ENCODE data around the gene RNU6-8.

The RNU6-8 gene

DNA sequence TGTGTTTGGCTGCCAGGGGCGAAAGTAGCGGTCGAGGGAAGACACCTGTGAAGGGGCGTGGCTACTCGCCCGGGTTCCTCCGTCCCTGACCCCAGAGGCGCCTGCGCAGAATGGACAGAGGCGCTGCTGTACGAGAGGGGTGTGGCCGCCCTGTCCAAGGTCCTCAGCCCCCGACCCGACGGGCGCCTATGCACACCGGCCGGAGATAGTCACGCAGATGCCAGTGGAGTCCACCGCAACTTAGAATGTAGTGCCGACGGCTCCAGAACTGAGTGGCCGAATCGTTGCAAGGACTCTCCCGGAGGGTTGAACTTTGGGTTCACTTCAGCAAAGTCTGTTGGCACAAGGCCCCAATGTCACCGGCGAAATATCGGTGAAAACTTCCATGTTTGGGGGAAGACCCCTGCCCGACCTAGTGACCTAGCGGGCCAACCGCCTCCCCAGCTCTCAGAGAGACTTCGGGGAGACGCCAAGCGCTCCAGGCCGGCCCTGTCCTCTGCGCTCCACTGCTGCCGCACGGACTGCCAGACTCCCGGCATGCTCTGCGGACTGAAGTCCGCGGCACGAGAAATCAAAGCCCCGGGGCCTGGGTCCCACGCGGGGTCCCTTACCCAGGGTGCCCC is 1.8 kb downstream of the RNU6-8 start (continued):
- TF ChIP-seq, protein P1, sequence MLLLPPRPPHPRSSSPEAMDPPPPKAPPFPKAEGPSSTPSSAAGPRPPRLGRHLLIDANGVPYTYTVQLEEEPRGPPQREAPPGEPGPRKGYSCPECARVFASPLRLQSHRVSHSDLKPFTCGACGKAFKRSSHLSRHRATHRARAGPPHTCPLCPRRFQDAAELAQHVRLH (tag by site-specific recombination; IDR thresholded peaks at IDR 0.05), result no peak

DNA sequence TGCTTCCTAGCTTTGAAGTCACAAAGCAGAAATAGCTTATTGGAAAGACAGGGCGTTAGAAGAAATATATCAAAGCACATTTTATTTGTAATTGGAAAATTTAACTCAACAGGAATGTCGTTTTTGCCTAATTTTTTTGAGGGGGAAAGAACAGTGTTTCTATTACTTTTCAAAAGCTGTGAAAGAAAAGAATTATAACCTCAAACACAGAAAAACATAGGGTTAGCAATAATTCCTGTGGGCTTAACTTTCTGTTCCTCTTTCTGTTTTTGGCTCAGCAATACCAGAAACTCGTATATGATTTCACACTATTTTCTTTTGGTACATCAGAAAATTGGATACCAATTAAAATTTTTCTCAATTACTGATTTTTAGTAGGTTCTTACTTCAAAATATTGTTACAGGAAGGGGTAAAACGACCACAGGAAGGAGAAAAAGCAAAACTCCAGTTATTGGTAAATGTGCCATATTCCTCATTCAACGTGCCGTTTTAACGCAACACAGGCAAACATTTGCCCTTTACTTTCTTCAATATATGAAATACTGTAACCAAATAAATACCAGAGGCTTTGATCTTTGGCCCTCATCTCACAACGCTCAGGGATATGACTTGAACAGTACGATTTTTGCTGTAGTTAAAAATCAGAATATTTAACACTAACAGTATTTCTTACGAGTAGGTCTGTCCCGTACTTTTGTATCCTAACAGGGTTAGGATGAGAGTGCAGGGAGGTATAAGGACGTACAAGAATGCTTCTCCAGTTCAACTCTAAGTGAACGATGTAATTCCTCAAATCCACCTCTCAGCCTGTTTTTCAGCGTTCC is 2.5 kb downstream of the RNU6-8 start:
- CTCF ChIA-PET, result no interaction called here

DNA sequence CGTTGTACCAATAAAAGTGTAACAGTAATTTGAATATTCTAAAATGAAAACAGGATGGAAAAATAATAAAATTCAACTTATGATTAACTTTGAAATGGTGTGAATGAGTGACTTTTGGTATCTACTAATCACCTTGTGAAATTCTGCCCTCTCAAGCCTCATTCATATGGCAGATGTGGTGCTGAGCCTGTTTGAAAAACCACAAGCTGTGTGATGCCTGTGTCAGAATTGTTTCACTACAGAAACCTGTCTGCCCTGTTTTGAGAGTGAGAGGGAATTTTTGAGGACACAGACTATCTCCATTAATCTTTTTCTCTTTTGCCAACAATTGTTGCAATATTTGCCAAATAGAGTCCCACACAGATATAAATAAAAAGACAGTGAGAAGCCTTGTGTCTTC is 5.2 kb downstream of the RNU6-8 start:
- no peak overlapping the region for H3K4me3 ChIP-seq (ENCODE audit: low read depth, low read length)
- H3K36me3 ChIP-seq (ENCODE audit: control insufficient read depth in 2 of 2, insufficient read depth in 1 of 2, low read length in 2 of 2), result no peaks in the 10 kb centered on the region
- H3K4me1 ChIP-seq (ENCODE audit: control insufficient read depth, insufficient read depth, low read length), result peaks cover 8% of the 10 kb centered on the region; the same call in 1 of the 2 replicates
- H3K9me3 ChIP-seq (ENCODE audit: control insufficient read depth, insufficient read depth, low read depth, low read length), result no peaks in the 10 kb centered on the region
- TF ChIP-seq BCL11B (tag by site-specific recombination; IDR thresholded peaks at IDR 0.05; ENCODE audit: low read depth), result no peak
- TF ChIP-seq GFI1B (tag by site-specific recombination; IDR thresholded peaks at IDR 0.05), result no peak
- TF ChIP-seq SP7 (tag by site-specific recombination; IDR thresholded peaks at IDR 0.05), result no peak
- TF ChIP-seq, protein P2, sequence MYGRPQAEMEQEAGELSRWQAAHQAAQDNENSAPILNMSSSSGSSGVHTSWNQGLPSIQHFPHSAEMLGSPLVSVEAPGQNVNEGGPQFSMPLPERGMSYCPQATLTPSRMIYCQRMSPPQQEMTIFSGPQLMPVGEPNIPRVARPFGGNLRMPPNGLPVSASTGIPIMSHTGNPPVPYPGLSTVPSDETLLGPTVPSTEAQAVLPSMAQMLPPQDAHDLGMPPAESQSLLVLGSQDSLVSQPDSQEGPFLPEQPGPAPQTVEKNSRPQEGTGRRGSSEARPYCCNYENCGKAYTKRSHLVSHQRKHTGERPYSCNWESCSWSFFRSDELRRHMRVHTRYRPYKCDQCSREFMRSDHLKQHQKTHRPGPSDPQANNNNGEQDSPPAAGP (tag by site-specific recombination; IDR thresholded peaks at IDR 0.05), result no peak
- TF ChIP-seq ZNF37A (tag by site-specific recombination; IDR thresholded peaks at IDR 0.05), result no peak
- ChIA-PET POLR2A (interaction anchor here (1.6 kb wide), 1 partner anchor 121 kb away, joined by 3 read pairs; the partner anchor contains the start of gene ARHGAP5), CTCF (no interaction called here)
- no peak overlapping the region for H3K27ac ChIP-seq (ENCODE audit: extremely low read depth, low read depth, low read length)

More for the DNA sequence above, 2.5 kb downstream of the RNU6-8 start:
- Histone ChIP-seq H3K36me3 (ENCODE audit: control insufficient read depth in 2 of 2, insufficient read depth in 1 of 2, low read length in 2 of 2) (no peaks in the 10 kb centered on the region), H3K4me3 (ENCODE audit: low read depth, low read length) (peak overlapping the region; percentile 46), H3K9me3 (ENCODE audit: control insufficient read depth, insufficient read depth, low read depth, low read length) (no peaks in the 10 kb centered on the region), H3K4me1 (ENCODE audit: control insufficient read depth, insufficient read depth, low read length) (peaks cover 8% of the 10 kb centered on the region; the same call in 1 of the 2 replicates), H3K27ac (ENCODE audit: extremely low read depth, low read depth, low read length) (peak overlapping the region; percentile 87; the same call in 1 of the 2 replicates)
- POLR2A ChIA-PET, result interaction anchor here (1.2 to 2.9 kb wide), 2 partner anchors 123 to 124 kb away, joined by 4 to 36 read pairs; partner anchors contain the start of gene ARHGAP5
- peak; percentile 80; the same call in 1 of the 2 replicates for TF ChIP-seq ZBTB17 (tag by site-specific recombination; IDR thresholded peaks at IDR 0.05)
- TF ChIP-seq BCL11B (tag by site-specific recombination; IDR thresholded peaks at IDR 0.05; ENCODE audit: low read depth), result no peak
- 0 out of 2 replicates have a peak, but pooled peaks have one; percentile 7 for TF ChIP-seq ZEB2 (tag by site-specific recombination; IDR thresholded peaks at IDR 0.05)
- TF ChIP-seq ZNF302 (tag by site-specific recombination; IDR thresholded peaks at IDR 0.05; ENCODE audit: low read depth), result no peak
- TF ChIP-seq, protein P3, sequence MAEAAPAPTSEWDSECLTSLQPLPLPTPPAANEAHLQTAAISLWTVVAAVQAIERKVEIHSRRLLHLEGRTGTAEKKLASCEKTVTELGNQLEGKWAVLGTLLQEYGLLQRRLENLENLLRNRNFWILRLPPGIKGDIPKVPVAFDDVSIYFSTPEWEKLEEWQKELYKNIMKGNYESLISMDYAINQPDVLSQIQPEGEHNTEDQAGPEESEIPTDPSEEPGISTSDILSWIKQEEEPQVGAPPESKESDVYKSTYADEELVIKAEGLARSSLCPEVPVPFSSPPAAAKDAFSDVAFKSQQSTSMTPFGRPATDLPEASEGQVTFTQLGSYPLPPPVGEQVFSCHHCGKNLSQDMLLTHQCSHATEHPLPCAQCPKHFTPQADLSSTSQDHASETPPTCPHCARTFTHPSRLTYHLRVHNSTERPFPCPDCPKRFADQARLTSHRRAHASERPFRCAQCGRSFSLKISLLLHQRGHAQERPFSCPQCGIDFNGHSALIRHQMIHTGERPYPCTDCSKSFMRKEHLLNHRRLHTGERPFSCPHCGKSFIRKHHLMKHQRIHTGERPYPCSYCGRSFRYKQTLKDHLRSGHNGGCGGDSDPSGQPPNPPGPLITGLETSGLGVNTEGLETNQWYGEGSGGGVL (tag by site-specific recombination; IDR thresholded peaks at IDR 0.05), result no peak
- TF ChIP-seq, protein P4, sequence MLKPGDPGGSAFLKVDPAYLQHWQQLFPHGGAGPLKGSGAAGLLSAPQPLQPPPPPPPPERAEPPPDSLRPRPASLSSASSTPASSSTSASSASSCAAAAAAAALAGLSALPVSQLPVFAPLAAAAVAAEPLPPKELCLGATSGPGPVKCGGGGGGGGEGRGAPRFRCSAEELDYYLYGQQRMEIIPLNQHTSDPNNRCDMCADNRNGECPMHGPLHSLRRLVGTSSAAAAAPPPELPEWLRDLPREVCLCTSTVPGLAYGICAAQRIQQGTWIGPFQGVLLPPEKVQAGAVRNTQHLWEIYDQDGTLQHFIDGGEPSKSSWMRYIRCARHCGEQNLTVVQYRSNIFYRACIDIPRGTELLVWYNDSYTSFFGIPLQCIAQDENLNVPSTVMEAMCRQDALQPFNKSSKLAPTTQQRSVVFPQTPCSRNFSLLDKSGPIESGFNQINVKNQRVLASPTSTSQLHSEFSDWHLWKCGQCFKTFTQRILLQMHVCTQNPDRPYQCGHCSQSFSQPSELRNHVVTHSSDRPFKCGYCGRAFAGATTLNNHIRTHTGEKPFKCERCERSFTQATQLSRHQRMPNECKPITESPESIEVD (tag by site-specific recombination; IDR thresholded peaks at IDR 0.05), result peak; percentile 28; the same call in 1 of the 2 replicates
- peak; percentile 23; the same call in 1 of the 2 replicates for TF ChIP-seq ZBTB20 (tag by site-specific recombination; IDR thresholded peaks at IDR 0.05)
- no peak for TF ChIP-seq YY2 (tag by site-specific recombination; IDR thresholded peaks at IDR 0.05)
- no peak for TF ChIP-seq KLF7 (tag by site-specific recombination; IDR thresholded peaks at IDR 0.05; ENCODE audit: borderline replicate concordance)
- TF ChIP-seq ZNF366 (tag by site-specific recombination; conservative IDR thresholded peaks at IDR 0.05), result 0 out of 2 replicates have a peak, but pooled peaks have one; percentile 28

Measured in HEK293 (cell line).